ENCODE results near the gene PTPDC1.
"Not testable (repeated sequence)": the region's sequence is repeated elsewhere in the genome, so short reads cannot be mapped to it uniquely, and the experiment has no call there.

DNA sequence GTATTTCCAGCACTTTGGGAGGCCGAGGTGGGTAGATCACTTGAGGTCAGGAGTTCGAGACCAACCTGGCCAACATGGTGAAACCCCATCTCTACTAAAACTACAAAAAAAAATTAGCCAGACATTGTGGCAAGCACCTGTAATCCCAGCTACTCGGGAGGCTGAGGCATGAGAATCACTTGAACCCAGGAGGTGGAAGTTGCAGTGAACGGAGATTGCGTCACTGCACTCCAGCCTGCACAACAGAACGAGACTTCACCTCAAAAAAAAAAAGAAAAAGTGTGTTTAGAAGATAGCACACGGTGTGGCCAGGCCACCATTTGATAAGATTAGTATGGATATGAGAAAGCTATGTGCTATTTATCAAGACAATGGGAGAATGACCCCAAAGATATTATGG lies 35.8 kb downstream of the PTPDC1 start:
- TF ChIP-seq POLR2A, MAFK (IDR thresholded peaks at IDR 0.05; ENCODE audit: low read depth, low read length): not testable (repeated sequence)
- TF ChIP-seq, protein P1, sequence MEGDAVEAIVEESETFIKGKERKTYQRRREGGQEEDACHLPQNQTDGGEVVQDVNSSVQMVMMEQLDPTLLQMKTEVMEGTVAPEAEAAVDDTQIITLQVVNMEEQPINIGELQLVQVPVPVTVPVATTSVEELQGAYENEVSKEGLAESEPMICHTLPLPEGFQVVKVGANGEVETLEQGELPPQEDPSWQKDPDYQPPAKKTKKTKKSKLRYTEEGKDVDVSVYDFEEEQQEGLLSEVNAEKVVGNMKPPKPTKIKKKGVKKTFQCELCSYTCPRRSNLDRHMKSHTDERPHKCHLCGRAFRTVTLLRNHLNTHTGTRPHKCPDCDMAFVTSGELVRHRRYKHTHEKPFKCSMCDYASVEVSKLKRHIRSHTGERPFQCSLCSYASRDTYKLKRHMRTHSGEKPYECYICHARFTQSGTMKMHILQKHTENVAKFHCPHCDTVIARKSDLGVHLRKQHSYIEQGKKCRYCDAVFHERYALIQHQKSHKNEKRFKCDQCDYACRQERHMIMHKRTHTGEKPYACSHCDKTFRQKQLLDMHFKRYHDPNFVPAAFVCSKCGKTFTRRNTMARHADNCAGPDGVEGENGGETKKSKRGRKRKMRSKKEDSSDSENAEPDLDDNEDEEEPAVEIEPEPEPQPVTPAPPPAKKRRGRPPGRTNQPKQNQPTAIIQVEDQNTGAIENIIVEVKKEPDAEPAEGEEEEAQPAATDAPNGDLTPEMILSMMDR (conservative IDR thresholded peaks at IDR 0.05; ENCODE audit: low read depth, low read length) = not testable (repeated sequence)
